ENCODE measurements around the gene ZNF92.
"Not testable (repeated sequence)": the region's sequence is repeated elsewhere in the genome, so short reads cannot be mapped to it uniquely, and the experiment has no call there.

The ZNF92 gene

DNA sequence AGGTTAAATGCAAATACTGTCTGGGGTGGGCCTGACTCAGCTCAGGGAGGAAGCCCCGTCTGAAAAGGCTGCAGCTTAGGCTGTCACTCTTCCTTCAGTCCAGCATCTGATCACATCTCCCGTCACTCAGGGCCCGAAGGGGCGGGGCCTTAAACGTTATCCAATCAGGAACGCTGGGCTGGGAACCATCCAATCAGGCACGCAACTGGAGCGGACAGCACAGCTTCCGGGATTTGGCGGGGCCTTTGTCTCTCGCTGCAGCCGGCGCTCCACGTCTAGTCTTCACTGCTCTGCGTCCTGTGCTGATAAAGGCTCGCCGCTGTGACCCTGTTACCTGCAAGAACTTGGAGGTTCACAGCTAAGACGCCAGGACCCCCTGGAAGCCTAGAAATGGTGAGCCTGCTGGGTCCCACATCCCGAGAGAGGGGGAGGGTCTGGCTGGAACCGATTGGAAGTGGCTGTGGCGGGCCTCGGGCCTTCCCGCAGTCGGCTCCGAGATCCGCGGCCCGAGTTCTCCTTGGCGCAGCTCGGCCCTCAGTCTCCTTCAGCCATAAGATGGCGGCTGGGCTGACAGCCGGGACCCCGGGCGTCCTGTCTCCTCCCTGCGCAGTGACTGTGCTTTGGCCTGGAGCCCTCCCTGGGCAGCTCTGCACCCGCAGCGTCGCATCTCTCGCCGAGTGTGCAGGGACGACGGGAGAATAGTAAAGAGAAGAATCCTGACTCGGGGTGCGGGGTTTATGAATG is at the start of gene ZNF92:
TSS of gene ZNF92 (plus strand) at position 248 of the 744 bp plus-strand sequence. CDS start at position 391, 143 bp downstream.
- peak; percentile 83 for DNase-seq

DNA sequence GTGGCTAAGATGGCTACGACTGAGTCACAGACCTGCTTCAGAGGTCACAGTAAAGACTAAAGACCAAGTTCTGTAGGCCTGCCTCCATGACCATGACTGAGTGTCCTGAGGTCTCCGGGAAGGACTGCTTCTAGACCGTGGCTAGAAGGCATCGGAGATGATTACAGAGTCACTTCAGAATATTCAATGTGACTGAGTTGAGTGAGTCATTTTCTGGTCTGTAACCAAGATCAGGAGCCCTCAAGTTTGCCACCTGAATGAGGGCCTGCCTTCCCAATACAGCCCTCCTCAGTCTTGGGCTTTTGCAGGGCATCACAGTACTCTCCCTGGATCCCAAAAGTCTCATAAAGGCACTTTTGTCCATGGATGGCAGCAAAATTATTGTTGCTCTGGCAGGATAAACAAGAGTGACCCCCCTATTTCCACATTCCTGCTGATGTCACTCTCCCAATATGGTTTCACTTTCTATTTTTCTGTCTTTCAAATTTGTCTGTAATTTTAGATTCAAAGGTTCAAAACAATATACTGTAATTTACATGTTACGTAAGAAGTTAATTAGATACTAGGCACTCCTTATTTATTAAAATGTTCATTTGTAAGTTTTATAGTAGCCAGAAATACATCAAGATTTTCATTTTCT is 47.7 kb upstream of the ZNF92 start:
- no peak for DNase-seq

DNA sequence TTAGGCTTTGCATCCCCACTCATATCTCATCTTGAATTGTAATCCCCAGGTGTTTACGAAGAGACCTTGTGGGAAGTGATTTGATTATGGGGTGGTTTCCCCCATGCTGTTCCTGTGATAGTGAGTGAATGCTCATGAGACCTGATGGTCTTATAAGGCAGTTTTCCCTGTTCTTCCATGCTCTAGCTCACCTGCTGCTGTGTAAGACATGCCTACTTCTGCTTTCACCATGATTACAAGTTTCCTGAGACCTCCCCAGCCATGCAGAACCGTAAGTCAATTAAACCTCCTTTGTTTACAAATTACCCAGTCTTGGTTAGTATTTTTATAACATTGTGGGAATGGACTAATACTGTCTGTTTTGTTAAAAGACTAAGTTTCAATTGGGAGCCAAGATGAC is 35.3 kb upstream of the ZNF92 start:
- DNase-seq: no peak

DNA sequence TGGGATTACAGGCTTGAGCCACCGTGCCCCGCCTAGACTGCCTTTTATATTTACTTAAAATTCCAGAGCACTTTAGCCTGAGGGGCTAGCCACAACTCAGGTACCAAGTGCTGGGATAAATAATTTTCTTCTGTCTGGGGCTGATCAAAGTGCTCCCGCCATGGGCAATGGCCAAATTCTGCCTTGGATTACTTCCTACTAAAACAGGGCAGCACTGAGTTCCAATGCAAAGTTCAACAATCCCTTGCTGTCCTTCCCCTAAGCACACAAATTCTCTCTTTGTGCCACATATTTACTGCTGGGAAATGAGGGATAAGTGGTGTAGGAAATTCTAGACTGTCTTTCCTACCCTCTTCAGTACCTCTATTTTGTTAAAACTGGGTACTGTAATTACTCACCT is 34.4 kb upstream of the ZNF92 start:
- DNase-seq: no peak

DNA sequence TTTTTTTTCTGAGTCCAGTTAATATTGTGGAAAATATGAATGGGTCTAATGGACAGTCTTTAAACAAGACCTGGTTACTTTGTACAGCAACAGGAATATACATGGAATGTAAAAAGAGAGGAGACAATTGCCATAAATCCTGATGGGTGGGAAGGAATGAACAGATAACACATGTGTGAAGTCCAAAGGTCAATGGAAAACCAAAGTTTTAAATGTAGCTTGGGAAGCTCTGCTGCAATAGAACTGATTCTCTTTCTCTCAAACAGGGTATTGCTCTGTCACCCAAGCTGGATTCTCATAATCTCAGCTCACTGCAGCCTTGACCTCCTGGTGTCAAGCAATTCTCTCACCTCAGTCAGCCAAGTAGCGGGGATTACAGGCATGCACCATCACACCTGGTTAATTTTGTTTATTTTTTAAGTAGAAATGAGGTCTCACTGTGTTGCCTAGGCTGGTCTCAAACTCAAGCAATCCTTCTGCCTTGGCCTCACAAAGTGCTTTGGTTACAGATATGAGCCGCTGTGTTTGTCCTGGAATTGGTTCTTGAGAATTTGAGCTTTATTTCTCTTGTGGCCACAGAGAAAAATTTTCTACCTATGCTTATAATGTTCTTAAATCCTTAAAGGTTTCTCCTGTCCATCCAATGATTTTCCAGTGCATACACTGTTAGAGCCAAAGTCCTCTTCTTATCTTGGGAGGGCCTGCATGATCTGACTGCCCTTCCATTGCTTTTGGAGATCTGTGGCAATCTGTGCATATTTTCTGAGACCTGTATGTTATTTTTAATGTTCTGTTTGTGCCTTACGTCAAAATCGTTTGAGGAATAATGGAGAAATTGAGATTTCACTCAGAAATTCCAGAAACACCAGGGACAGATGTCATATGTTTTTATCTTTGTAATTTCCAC is 30.7 kb upstream of the ZNF92 start:
- DNase-seq: no peak

DNA sequence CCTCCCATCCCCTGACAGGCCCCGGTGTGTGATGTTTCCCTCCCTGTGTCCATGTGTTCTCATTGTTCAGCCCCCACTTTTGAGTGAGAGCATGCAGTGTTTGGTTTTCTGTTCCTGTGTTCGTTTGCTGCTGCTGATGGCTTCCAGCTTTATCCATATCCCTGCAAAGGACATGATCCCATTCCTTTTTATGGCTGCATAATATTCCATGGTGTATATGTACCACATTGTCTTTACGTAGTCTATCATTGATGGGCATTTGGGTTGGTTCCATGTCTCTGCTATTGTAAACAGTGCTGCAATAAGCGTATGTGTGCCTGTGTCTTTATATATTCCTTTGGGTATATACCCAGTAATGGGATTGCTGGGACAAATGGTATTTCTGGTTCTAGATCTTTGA is 29.1 kb upstream of the ZNF92 start:
- DNase-seq: not testable (repeated sequence)

DNA sequence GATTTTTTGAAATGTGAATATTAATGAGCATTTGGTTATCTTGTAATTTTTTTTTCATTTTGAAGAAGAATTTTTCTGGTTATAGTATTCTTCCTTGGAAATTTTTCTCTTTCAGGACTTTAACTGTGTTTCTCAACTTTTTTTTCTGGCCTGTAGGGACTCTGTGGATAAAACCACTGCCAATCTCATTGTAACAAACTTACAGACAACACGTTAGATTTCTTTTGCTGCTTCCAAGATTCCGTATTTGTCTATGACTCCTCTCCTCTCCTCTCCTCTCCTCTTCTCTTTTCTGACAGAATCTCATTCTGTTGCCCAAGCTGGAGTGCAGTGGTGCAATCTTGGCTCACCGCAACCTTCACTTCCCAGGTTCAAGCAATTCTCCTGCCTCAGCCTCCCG is 19.4 kb upstream of the ZNF92 start:
- no peak for DNase-seq

DNA sequence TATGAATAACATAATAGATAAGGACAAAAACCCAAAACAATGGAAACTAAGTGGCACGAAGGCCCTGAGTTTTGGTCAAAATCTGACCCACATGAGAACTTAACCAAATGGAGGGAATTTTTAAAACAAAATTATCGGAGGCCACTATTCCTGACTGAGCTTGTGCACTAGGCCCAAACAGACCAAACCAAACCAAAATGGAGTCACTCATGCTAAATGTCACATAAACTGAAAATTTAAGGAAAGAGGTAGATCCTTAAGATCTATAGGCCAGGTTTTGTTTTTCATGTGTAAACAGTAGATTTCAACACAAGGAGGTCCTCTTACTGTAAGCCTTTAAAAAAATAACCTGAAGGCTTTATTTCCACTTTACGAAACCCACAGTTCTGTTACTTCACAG is 3.8 kb upstream of the ZNF92 start:
- DNase-seq: no peak

DNA sequence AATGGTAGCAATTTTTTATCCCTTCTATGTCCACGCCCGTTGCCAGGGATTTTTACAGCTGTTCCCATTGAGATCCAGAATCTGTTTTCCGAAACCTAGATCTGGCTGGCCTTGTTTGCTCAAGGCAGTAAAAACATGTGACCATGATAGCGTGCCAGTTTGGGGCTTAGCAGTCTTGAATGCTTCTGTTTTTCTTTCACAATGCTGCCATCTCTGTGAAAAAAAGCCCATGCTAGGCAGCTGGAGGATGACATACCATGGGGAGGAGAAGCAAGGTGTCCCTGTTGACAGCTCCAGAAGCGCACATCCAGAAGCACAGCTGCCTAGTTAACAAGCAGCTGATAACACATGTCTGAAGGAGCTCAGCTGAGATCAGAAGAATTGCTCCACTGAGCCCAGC is 2.2 kb upstream of the ZNF92 start:
- no peak for DNase-seq

DNA sequence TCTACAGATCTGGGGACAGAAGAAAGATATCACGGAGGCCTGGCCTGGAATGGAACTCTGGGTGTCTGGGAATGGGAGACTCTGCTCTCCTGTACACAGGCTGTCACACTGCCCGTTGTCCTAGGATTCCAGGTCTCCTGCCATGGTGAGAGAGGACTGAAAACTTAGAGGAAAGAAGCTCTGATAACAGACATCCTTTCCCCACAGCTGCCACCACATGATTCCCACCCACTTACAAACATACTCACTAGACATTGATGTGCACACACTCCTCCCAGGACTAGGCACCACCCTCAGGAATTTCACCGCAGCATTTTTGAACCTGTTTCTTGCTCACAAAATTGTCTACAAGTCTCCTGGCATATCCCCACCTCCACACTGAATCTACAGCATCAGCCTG is 5.7 kb downstream of the ZNF92 start:
- DNase-seq: no peak

DNA sequence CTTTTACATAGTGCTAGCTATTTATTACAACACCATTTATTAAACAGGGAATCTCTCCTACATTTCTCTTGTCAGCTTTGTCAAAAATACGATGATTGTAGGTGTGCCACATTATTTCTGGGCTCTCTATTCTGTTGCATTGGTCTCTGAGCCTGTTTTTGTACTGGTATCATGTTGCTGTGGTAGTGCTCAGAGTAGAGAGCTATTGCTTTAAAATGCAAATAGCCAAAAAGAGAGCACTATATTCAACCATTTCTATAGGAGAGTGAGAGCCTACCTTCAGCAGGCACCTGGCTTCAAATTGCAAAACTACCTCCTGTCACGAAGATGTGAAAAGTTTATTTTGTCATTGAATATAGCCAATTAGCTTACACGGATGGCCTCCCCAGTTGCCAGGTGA is 8.1 kb downstream of the ZNF92 start:
- no peak for DNase-seq

DNA sequence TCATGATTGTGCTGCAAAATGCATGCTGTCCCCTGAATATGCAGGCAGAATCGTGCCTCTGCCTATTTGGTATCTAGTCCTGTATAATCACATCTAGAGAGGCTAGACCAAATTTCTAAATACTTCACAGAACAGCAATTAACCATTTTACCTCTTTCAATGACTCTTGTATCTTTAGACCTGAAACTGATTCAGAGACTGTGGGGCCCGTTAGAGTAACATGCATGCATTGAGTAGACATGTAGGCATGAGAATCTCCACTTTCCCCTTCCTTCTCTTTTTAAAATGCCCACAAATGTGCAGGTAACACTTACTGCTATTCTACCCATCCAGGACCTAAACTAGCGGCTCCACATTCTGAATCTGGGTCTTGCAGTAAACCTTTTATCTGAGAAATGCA is 8.8 kb downstream of the ZNF92 start:
- DNase-seq: no peak

DNA sequence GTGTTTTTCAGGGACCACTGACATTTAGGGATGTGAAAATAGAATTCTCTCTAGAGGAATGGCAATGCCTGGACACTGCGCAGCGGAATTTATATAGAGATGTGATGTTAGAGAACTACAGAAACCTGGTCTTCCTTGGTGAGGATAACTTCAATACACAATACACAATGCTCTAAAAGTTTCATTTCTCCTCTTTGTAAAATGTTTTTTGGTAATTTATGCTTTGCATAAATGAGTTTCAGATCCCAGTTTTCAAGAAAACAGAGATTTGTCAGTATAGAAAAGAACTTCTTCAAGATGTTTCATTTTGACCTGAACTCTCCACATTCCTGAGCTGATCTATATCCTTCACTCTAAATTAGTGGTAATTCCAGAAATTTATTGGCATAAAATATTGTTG is 14.2 kb downstream of the ZNF92 start:
- DNase-seq: no peak

DNA sequence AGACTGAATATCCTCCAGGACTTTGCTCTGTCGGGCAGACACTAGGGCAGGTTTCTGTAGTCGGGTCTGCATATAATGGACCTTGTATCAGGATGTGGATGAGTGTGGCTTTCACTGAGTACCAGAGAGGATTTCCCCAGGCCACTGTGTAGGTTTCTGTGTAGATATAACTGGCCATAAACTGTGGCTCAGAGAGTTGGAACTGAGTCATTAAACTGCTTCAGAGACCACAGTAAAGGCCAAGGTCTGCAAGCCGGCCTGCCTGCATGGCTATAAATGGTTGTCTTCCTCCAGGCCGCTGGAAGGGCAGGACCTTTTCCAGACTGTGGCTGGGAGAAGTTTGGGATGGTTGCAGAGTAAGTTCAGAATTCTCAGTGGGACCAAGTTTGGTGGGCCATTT is 16.9 kb downstream of the ZNF92 start:
- no peak for DNase-seq

DNA sequence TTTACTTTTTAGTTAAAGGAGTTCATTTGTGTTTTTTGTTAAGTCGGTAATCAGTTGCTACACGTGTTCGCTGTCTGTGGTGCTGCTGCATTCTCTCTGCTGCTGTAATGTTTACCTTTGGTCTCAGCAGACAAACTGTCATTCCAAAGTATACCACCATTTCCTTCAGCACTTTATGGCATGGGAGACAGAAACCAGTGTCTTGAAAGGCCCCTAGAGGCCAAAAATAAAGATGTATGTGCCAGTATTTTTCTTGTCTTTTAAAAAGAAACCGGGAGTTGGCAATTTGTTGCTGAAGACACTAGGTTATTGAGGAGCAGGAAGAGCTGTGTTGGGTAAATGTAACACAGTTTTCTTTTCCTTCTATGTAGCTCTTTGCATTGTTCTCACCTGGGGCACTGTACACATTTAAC is 24.1 kb downstream of the ZNF92 start:
- DNase-seq: no peak

DNA sequence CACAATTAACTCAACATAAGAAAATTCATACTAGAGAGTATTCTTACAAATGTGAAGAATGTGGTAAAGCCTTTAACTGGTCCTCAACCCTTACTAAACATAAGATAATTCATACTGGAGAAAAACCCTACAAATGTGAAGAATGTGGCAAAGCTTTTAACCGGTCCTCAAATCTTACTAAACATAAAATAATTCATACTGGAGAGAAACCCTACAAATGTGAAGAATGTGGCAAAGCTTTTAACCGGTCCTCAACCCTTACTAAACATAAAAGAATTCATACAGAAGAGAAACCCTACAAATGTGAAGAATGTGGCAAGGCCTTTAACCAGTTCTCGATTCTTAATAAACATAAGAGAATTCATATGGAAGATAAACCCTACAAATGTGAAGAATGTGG is 25.0 kb downstream of the ZNF92 start:
- DNase-seq: not testable (repeated sequence)

DNA sequence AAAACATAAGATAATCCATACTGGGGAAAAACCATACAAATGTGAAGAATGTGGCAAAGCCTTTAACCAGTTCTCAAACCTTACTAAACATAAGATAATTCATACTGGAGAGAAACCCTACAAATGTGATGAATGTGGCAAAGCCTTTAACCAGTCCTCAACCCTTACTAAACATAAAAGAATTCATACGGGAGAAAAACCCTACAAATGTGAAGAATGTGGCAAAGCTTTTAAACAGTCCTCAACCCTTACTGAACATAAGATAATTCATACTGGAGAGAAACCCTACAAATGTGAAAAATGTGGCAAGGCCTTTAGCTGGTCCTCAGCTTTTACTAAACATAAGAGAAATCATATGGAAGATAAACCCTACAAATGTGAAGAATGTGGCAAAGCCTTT is 25.4 kb downstream of the ZNF92 start:
- not testable (repeated sequence) for DNase-seq

DNA sequence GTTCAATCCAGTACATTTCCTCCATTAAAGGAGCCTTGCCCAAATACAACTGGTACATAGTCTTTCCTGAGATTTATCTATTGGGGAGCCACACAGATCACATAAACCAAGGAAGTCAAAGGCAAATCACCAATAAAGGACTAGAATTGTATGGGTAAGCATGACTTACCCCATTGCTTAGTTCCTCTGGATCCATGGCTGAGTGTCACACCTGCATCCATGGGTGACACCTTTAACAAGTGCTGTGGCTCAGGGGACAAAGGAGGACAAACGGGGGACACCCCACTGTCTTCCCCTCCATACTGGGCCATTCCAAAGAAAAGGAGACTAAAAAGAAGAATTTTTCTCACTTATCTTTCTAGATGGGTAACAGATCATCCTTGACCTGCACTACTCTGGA is 30.4 kb downstream of the ZNF92 start:
- DNase-seq: no peak

DNA sequence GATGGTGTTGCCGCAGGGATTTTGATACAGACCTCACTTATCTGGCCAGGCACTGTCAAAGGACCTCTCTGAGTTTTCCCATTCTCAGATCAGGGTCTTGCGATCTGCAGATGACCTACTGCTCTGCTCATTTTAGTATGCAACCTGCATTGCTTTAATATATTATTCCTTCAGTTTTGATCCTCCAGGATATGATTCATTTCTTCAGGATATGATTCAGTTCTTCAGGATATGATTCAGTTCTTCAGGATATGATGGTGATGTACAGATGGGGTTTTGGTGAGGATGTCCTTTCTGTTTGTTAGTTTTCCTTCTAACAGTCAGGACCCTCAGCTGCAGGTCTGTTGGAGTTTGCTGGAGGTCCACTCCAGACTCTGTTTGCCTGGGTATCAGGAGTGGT is 33.1 kb downstream of the ZNF92 start:
- not testable (repeated sequence) for DNase-seq

DNA sequence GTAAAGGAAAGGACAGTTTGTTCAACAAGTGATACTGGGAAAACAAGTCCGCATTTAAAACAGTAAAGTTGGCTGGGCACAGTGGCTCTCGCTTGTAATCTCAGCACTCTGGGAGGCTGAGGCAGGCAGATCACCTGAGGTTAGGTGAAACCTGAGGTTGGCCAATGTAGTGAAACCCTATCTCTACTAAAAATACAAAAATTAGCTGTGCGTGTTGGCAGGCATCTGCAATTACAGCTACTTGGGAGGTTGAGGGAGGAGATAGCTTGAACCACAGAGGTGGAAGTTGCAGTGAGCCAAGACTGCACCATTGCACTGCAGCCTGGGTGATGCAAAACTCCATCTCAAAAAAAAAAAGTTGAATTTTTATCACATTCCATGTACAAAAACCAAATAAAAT is 35.7 kb downstream of the ZNF92 start:
- DNase-seq: no peak

DNA sequence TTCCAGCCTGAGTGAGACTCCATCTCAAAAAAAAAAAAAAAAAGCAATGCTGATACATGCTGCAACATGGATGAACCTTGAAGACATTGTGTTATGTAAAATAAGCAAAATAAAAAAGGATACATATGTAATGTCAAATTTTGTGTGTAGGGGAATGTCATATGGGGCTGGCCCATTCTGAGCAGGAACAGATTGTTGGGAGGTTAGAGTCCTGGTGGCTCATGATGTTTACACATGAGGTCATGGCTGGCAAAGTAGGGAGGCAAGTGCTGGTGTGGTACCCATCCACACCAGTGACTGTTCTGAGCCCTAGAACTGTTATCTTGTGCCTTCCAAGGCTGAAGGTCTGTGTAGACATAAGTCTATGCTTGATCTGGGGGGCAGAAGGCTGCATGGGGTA is 37.6 kb downstream of the ZNF92 start:
- DNase-seq: no peak

DNA sequence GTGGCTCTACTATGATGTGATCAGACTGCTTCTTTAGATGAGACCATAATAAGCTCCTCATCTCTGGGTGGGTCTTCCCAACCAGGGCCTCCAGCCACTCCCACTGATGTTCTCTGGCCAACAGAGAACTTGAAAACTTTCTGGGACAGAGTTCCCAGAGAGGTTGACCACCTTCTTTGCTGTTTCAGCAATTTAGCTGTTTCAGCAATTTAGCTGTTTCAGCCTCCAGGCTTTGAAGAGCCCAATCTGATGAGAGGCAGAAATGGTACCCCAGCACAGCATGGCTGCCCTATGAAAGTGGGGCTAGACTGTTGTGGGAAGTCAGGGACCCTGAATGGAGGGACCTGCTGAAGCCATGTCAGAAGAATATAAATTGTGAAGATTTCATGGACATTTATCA is 49.0 kb downstream of the ZNF92 start:
- DNase-seq: no peak

DNA sequence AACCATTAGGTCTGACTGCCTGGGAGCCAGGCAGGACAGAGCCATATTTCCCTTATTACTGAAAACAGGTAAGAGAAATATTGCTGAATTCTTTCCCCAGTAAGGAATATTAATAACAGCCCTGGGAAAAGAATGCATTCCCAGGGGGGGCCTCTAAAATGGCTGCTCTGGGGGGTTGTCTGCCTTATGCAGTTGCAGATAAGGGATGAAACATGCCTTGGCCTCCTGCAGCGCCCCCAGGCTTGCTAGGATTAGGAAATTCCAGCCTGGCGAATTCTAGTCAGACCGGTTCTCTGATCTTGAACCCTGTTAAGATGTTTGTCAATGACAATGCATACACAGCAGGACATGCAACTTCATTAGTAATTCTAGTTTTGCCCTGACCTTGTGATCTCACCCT is 49.6 kb downstream of the ZNF92 start:
- DNase-seq: not testable (repeated sequence)
